ENCODE results near the gene CORO2A.

Gene CORO2A

DNA sequence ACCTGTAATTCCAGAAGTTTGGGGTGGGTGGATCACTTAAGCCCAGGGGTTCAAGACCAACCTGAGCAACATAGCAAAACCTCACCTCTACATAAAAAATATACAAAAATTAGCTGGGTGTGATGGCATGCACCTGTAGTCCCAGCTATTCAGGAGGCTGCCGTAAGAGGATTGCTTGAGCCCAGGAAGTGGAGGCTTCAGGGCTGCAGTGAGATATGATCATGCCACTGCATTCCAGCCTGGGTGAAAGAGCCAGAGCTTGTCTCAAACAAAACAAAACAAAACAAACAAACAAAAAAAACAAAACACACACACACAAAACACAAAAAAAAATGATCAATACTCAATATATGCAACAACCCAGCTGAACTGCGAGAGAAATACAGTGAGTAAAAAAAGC is 44.0 kb downstream of the CORO2A start:
- Histone ChIP-seq H3K9me3 (ENCODE audit: control insufficient read depth, insufficient read depth, low read depth, low read length) (no peaks in the 10 kb centered on the region), H3K4me3 (ENCODE audit: low read depth, low read length) (no peak overlapping the region), H3K27ac (ENCODE audit: extremely low read depth, low read depth, low read length) (no peak overlapping the region), H3K36me3 (ENCODE audit: control insufficient read depth in 2 of 2, insufficient read depth in 1 of 2, low read length in 2 of 2) (no peaks in the 10 kb centered on the region), H3K4me1 (ENCODE audit: control insufficient read depth, insufficient read depth, low read length) (no peaks in the 10 kb centered on the region; the same call in 1 of the 2 replicates)
- ChIA-PET CTCF (no interaction called here), POLR2A (no interaction called here)
- no peak for TF ChIP-seq KLF10 (tag by site-specific recombination; IDR thresholded peaks at IDR 0.05)
- TF ChIP-seq ZBTB8A (tag by site-specific recombination; IDR thresholded peaks at IDR 0.05): no peak
- no peak for TF ChIP-seq OVOL3 (tag by site-specific recombination; IDR thresholded peaks at IDR 0.05)
- TF ChIP-seq SP7 (tag by site-specific recombination; IDR thresholded peaks at IDR 0.05): no peak
- no peak for TF ChIP-seq ZNF677 (tag by site-specific recombination; IDR thresholded peaks at IDR 0.05)
- no peak for TF ChIP-seq ZNF23 (tag by site-specific recombination; IDR thresholded peaks at IDR 0.05; ENCODE audit: borderline replicate concordance)
- no peak for TF ChIP-seq ZNF211 (tag by site-specific recombination; IDR thresholded peaks at IDR 0.05; ENCODE audit: low read depth)
- TF ChIP-seq, protein P1, sequence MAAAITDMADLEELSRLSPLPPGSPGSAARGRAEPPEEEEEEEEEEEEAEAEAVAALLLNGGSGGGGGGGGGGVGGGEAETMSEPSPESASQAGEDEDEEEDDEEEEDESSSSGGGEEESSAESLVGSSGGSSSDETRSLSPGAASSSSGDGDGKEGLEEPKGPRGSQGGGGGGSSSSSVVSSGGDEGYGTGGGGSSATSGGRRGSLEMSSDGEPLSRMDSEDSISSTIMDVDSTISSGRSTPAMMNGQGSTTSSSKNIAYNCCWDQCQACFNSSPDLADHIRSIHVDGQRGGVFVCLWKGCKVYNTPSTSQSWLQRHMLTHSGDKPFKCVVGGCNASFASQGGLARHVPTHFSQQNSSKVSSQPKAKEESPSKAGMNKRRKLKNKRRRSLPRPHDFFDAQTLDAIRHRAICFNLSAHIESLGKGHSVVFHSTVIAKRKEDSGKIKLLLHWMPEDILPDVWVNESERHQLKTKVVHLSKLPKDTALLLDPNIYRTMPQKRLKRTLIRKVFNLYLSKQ (tag by site-specific recombination; IDR thresholded peaks at IDR 0.05; ENCODE audit: borderline replicate concordance): no peak
- TF ChIP-seq ZNF214 (tag by site-specific recombination; IDR thresholded peaks at IDR 0.05; ENCODE audit: borderline replicate concordance): no peak
- no peak for TF ChIP-seq MYNN (tag by site-specific recombination; IDR thresholded peaks at IDR 0.05; ENCODE audit: borderline replicate concordance)
- TF ChIP-seq PATZ1 (tag by site-specific recombination; IDR thresholded peaks at IDR 0.05): no peak
- no peak for TF ChIP-seq ZNF596 (tag by site-specific recombination; IDR thresholded peaks at IDR 0.05)
- no peak for TF ChIP-seq ZNF169 (tag by site-specific recombination; IDR thresholded peaks at IDR 0.05)
- no peak for TF ChIP-seq ZNF292 (tag by site-specific recombination; IDR thresholded peaks at IDR 0.05; ENCODE audit: borderline replicate concordance, low read depth)
- TF ChIP-seq ZBTB17 (tag by site-specific recombination; IDR thresholded peaks at IDR 0.05): no peak
- TF ChIP-seq, protein P2, sequence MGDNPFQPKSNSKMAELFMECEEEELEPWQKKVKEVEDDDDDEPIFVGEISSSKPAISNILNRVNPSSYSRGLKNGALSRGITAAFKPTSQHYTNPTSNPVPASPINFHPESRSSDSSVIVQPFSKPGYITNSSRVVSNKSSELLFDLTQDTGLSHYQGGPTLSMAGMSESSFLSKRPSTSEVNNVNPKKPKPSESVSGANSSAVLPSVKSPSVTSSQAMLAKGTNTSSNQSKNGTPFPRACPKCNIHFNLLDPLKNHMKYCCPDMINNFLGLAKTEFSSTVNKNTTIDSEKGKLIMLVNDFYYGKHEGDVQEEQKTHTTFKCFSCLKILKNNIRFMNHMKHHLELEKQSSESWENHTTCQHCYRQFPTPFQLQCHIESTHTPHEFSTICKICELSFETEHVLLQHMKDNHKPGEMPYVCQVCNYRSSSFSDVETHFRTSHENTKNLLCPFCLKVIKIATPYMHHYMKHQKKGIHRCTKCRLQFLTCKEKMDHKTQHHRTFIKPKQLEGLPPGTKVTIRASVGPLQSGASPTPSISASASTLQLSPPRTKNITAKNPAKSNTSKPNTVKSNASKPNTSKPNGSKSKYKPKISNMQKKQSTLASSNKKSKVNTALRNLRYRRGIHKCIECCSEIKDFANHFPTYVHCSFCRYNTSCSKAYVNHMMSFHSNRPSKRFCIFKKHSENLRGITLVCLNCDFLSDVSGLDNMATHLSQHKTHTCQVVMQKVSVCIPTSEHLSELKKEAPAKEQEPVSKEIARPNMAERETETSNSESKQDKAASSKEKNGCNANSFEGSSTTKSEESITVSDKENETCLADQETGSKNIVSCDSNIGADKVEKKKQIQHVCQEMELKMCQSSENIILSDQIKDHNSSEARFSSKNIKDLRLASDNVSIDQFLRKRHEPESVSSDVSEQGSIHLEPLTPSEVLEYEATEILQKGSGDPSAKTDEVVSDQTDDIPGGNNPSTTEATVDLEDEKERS (tag by site-specific recombination; IDR thresholded peaks at IDR 0.05): no peak
- TF ChIP-seq TSHZ1 (tag by site-specific recombination; IDR thresholded peaks at IDR 0.05; ENCODE audit: borderline replicate concordance): no peak
- TF ChIP-seq ZNF600 (tag by site-specific recombination; IDR thresholded peaks at IDR 0.05): no peak
